C4-2B (cell line): Measurements from ENCODE around the gene FCN3.

Experiments
- H3K27ac ChIP-seq: fragments of 450-650 bp; 2 replicates; pipeline ENCODE4 v1.5.1; 2017
- ZFX ChIP-seq: fragments of 450-650 bp; IDR thresholded peaks from 2 replicates; pipeline ENCODE4 v1.6.1; 2017
- TF ChIP-seq, protein P1 (sequence below): fragments of 450-650 bp; conservative IDR thresholded peaks from 2 replicates; pipeline ENCODE4 v1.5.1; 2017; ENCODE audit warnings: mild to moderate bottlenecking

The FCN3 gene

GRCh38 chr1:27403931-27404330 is 29.3 kb upstream of the FCN3 start:
- TF ChIP-seq, protein P1, sequence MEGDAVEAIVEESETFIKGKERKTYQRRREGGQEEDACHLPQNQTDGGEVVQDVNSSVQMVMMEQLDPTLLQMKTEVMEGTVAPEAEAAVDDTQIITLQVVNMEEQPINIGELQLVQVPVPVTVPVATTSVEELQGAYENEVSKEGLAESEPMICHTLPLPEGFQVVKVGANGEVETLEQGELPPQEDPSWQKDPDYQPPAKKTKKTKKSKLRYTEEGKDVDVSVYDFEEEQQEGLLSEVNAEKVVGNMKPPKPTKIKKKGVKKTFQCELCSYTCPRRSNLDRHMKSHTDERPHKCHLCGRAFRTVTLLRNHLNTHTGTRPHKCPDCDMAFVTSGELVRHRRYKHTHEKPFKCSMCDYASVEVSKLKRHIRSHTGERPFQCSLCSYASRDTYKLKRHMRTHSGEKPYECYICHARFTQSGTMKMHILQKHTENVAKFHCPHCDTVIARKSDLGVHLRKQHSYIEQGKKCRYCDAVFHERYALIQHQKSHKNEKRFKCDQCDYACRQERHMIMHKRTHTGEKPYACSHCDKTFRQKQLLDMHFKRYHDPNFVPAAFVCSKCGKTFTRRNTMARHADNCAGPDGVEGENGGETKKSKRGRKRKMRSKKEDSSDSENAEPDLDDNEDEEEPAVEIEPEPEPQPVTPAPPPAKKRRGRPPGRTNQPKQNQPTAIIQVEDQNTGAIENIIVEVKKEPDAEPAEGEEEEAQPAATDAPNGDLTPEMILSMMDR: no peak
- no peak for TF ChIP-seq ZFX
- H3K27ac ChIP-seq: no peak overlapping the region

GRCh38 chr1:27403065-27403726 is 28.6 kb upstream of the FCN3 start:
- no peak overlapping the region for H3K27ac ChIP-seq
- TF ChIP-seq, protein P1: no peak
- no peak for TF ChIP-seq ZFX

GRCh38 chr1:27402349-27402754 is 27.7 kb upstream of the FCN3 start:
- no peak overlapping the region for H3K27ac ChIP-seq
- no peak for TF ChIP-seq ZFX

DNA sequence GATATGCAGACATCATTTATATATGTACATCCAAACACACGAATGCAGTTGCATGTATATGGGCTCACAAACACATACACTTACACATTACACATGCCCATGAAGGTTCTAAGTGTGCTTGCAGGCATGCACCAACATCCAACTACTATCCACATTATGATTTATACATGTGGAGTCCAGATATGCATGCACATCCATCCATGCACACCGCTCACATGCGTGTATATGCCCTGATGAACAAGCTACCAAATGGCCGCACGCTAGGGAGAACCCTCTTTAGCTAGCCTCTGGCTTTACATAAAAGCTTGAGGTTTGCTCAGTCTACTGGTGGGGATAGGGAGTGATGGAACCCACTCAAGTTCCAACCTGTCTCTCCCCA is 26.3 kb upstream of the FCN3 start:
- no peak overlapping the region for H3K27ac ChIP-seq
- TF ChIP-seq ZFX: no peak
- TF ChIP-seq, protein P1: no peak

DNA sequence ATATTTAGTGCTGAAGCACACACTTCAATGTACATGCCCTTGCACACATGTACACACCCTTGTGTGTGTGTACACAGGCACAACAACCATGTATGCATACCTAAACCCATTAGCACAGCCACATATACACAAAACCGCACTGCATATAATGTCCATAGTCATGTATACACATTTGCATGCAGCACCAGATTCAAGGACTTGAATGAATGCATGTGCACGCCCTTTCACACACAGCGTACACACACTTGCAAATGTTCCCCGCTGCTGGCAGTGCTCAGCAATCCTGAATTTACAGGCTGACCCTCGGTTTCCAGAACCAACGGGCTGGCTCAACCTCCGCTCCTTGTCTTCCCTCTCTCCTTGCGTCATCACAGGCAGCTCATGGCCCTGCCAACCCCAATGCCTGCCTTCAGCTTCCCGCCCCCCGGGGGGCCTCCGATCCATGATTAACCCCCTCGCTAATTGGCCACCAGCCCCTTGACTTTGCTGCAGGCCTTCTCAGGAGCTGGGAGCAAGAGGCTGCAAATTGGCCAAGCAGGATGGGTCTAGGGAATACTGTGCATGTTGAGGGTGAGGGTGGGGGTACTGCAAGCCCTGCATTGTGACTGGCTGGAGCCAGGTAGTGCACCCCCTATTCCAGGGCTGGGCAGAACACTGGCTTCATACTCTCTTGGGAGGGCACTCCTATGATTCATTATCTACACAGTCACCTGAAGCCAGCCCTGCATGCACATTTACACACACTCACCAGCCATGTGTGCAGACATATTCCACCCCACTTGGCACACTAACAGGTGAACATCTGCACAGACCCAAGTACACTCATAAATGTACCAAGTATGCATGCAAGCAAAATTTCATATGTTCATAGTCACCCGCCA is 25.7 kb upstream of the FCN3 start:
- TF ChIP-seq, protein P1: no peak
- no peak for TF ChIP-seq ZFX
- no peak overlapping the region for H3K27ac ChIP-seq

- TF ChIP-seq, protein P1: no peak
- TF ChIP-seq ZFX: no peak
- H3K27ac ChIP-seq: peak overlapping the region; percentile 13; the same call in 1 of the 2 replicates
These were observed 24.8 kb upstream of the FCN3 start for GRCh38 chr1:27399251-27400025.

- H3K27ac ChIP-seq: peak overlapping the region; percentile 13
- TF ChIP-seq, protein P1: no peak
- TF ChIP-seq ZFX: no peak
These were observed 24.0 kb upstream of the FCN3 start for GRCh38 chr1:27398405-27399149.
